ENCODE results near the gene PTPRN2.
"Not testable (repeated sequence)": the region's sequence is repeated elsewhere in the genome, so short reads cannot be mapped to it uniquely, and the experiment has no call there.

PTPRN2 gene

GRCh38 chr7:158301207-158301606 lies 286.4 kb downstream of the PTPRN2 start:
- no peak for DNase-seq (ENCODE audit: low spot score)

- no peak for DNase-seq (ENCODE audit: low spot score)
Observed at GRCh38 chr7:158300427-158300826, 287.2 kb downstream of the PTPRN2 start.

GRCh38 chr7:158299607-158300006 lies 288.0 kb downstream of the PTPRN2 start:
- no peak for DNase-seq (ENCODE audit: low spot score)

- DNase-seq (ENCODE audit: low spot score) = no peak
Observed at GRCh38 chr7:158296798-158297104, 290.9 kb downstream of the PTPRN2 start.

- no peak for DNase-seq (ENCODE audit: low spot score)
Observed at GRCh38 chr7:158295966-158296797, 291.4 kb downstream of the PTPRN2 start.

- not testable (repeated sequence) for DNase-seq (ENCODE audit: low spot score)
Observed at GRCh38 chr7:158294468-158295215, 293.0 kb downstream of the PTPRN2 start.

GRCh38 chr7:158292948-158293347 lies 294.7 kb downstream of the PTPRN2 start:
- DNase-seq (ENCODE audit: low spot score) = no peak

GRCh38 chr7:158291998-158292397 lies 295.6 kb downstream of the PTPRN2 start:
- no peak for DNase-seq (ENCODE audit: low spot score)

- no peak for DNase-seq (ENCODE audit: low spot score)
Observed at GRCh38 chr7:158289761-158290523, 297.7 kb downstream of the PTPRN2 start.

GRCh38 chr7:158289231-158289630 lies 298.4 kb downstream of the PTPRN2 start:
- no peak for DNase-seq (ENCODE audit: low spot score)

- no peak for DNase-seq (ENCODE audit: low spot score)
Observed at GRCh38 chr7:158286210-158286609, 301.4 kb downstream of the PTPRN2 start.

- no peak for DNase-seq (ENCODE audit: low spot score)
Observed at GRCh38 chr7:158285383-158285770, 302.2 kb downstream of the PTPRN2 start.

- DNase-seq (ENCODE audit: low spot score) = no peak
Observed at GRCh38 chr7:158284617-158285382, 302.8 kb downstream of the PTPRN2 start.

- no peak for DNase-seq (ENCODE audit: low spot score)
Observed at GRCh38 chr7:158284121-158284520, 303.5 kb downstream of the PTPRN2 start.

- DNase-seq (ENCODE audit: low spot score) = no peak
Observed at GRCh38 chr7:158283016-158283974, 304.3 kb downstream of the PTPRN2 start.

GRCh38 chr7:158282461-158283001 lies 305.1 kb downstream of the PTPRN2 start:
- DNase-seq (ENCODE audit: low spot score) = no peak

GRCh38 chr7:158281441-158281840 lies 306.2 kb downstream of the PTPRN2 start:
- DNase-seq (ENCODE audit: low spot score) = no peak

- DNase-seq (ENCODE audit: low spot score) = no peak
Observed at GRCh38 chr7:158280448-158281144, 307.0 kb downstream of the PTPRN2 start.

- no peak for DNase-seq (ENCODE audit: low spot score)
Observed at GRCh38 chr7:158279539-158280447, 307.8 kb downstream of the PTPRN2 start.
